Esophagus squamous epithelium (tissue), 4 donors: Measurements from ENCODE around the gene MED12.

Experiments used
- POLR2A ChIP-seq, 4 donors: fragments of 450-650 bp; IDR thresholded peaks; one replicate each; pipeline ENCODE4 v1.6.1; 2017; ENCODE audit warnings: antibody characterized with exemption in 4 of 4, mild to moderate bottlenecking in 4 of 4, moderate library complexity in 3 of 4
- TF ChIP-seq, protein P1 (sequence below), 6 experiments: fragments of 450-650 bp in 4 of 6; fragments of 200-600 bp in 2 of 6; sonication (generic) in 2 of 6; IDR thresholded peaks; one replicate each; pipeline ENCODE4 v1.5.1; 2016 to 2019; ENCODE audit warnings: antibody characterized with exemption in 6 of 6, mild to moderate bottlenecking in 4 of 6, moderate library complexity in 4 of 6

DNA sequence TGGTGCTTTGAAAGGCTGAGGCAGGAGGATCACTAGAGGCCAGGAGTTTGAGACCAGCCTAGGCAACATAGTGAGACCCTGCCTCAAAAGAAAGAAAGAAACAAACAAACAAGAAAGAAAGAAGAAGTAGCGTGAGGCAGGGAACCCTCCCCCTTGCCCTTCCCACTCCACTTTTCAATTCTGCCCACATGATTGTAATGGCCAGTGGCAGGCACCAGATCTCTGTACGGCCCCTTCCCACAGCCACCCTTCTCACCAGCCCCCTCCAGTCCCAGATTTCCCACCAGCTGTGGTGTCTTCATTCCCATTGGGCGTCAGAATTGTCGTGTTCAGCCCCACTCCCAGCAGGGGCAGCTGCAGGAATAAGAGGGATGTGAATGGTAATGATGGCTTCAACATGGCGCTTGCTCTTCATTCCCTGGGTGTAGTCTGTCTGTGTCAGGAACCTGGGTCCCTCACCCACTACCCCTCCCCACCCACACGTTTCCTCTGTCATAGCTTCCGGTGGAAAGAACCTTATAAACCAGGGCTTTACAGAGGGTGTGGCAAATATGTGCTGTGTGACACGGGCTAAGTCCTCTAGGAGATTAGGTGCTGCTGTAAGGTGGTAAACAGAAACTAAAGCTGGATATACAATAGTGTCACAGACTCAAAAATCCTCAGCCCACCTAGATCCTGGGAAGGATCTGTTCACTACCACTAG is 7.1 kb upstream of the MED12 start, which contains the start of gene IL2RG:
- TF ChIP-seq, protein P1, sequence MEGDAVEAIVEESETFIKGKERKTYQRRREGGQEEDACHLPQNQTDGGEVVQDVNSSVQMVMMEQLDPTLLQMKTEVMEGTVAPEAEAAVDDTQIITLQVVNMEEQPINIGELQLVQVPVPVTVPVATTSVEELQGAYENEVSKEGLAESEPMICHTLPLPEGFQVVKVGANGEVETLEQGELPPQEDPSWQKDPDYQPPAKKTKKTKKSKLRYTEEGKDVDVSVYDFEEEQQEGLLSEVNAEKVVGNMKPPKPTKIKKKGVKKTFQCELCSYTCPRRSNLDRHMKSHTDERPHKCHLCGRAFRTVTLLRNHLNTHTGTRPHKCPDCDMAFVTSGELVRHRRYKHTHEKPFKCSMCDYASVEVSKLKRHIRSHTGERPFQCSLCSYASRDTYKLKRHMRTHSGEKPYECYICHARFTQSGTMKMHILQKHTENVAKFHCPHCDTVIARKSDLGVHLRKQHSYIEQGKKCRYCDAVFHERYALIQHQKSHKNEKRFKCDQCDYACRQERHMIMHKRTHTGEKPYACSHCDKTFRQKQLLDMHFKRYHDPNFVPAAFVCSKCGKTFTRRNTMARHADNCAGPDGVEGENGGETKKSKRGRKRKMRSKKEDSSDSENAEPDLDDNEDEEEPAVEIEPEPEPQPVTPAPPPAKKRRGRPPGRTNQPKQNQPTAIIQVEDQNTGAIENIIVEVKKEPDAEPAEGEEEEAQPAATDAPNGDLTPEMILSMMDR (IDR thresholded peaks at IDR 0.05) = no peak
- TF ChIP-seq POLR2A (IDR thresholded peaks at IDR 0.05) = peak in 2 of 4 donors; percentile 37 to 80
